HG03196 (cell line): ENCODE data around the gene ITIH5.

Experiments
- ATAC-seq: cut with Tn5 transposase; IDR thresholded peaks from one replicate; pipeline ENCODE4 v1.9.1; 2021; ENCODE audit not compliant: unreplicated experiment

Gene ITIH5

DNA sequence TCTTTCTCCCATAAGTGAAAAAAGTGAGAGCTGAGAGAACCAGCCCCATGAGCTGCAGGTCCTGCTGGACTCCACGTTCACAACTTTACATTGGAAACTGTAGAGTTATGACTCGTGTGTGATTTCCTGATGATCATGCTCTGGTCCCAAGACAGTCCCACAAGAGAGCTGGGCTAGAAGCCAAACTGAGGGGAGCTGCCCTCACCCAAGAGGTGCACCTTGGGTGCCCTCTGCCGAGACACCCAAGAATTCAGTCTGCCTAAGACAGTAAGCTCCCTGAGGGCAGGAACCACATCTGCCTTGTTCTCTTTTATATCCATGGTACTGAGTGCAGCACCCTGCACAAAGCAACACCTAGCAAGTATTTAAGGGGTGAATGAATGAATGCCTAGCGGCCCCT lies 143.1 kb downstream of the ITIH5 start:
- ATAC-seq: no peak

DNA sequence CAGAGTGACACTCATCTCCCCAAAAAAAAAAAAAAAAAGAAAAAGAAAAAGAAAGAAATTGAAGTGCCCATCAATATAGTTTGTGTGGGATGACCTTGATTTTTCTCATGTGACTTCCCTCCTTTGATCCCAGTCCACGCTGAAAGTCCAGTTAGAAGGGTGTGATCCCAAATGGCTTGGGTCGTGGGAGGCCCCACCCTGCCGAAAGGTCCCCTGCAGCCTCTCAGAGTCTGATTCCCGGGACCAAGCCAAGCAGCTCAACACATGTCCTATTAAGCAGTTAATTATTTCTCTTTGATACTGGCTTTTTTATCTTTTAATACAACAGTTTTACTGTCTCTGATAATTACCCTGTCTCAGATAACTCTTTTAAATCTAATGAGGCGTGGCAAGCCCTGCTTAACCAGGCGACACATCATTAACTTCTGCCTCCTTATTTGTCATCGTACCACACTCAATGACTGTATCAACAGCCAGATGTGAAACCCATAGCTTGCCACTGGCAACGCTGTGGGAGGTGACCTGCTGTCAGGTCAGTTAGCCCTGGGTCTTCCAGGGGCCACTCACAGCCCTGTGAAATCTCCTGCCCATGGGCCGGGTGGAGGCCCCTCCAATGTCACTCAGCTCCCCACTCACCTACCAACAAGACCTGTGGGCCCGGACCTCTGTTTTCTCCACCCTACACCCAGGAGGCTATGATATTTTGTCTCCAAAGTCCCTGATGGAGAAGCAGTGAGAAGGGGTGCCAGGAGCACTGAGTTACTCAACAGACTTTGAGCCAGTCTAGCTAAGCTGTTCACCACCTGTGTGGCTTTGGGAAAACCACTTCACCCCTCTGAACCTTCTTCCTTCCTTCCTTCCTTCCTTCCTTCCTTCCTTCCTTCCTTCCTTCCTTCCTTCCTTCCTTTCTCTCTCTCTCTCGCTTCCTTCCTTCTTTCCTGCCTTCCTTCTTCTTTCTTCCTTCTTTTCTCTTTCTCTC lies 146.0 kb downstream of the ITIH5 start:
- peak; percentile 87 for ATAC-seq

DNA sequence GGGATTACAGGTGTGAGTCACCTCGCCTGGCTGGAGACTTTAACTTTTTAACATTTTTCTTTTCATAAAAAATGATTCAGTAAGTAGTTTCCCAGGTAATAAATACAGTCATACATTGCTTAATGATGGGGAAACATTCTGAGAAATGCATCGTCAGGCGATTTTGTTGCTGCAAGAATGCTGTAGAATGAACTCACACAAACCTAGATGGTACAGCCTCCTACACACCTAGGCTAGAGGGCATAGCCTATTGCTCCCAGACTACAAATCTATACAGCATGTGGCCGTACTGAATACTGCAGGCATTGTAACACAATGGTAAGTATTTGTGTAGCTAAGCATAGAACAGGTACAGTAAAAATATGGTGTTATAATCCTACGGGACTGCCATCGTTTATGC lies 147.4 kb downstream of the ITIH5 start:
- ATAC-seq: no peak

- ATAC-seq: no peak
These were observed 148.1 kb downstream of the ITIH5 start for GRCh38 chr10:7518693-7519092.

- ATAC-seq: no peak
These were observed 151.3 kb downstream of the ITIH5 start for GRCh38 chr10:7515439-7515838.

DNA sequence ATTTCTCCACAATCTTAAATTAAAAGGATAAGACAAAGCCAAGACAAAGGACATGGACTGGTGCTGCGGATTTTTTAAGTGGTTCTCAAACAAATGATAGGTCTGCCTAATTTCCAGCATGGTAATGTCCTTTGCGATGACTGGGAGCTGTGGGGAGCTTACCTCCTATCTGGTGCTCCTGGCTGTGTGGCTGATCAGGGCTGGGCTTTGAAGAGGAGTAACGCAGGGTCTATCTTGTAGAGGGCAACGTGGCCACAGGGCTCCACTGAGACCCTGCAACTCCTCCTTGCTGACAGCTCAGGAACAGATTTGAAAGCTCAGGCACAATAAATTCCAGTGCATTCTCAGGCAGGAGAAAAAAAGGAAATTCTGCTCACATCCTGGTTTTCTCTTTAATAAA lies 152.8 kb downstream of the ITIH5 start:
- ATAC-seq: no peak

GRCh38 chr10:7513455-7513854 lies 153.3 kb downstream of the ITIH5 start:
- ATAC-seq: no peak

- ATAC-seq: no peak
These were observed 154.3 kb downstream of the ITIH5 start for GRCh38 chr10:7512487-7512886.

GRCh38 chr10:7511612-7512011 lies 155.2 kb downstream of the ITIH5 start:
- ATAC-seq: no peak
